Left lung (tissue), 10 donors: Measurements from ENCODE around the gene AGT. TPM values are rescaled to one million over a fixed set of nuclear protein-coding genes. Genes with fewer than 3 reads are reported as not detected.
"Not testable (repeated sequence)": the region's sequence is repeated elsewhere in the genome, so short reads cannot be mapped to it uniquely, and the experiment has no call there.

Source experiments
- ATAC-seq: fragments of 200-7000 bp; cut with Tn5 transposase; one replicate; pipeline ENCODE4 v1.9.1; 2020; ENCODE audit warnings: moderate library complexity
- DNase-seq, 4 donors: peaks; one replicate each; pipeline ENCODE4 v3.0.0-alpha.2; 2013 to 2020
- H3K27ac ChIP-seq, 2 donors: fragments of 200-600 bp; sonication (generic) in 1 of 2; one replicate each; pipeline versions ENCODE4 v1.5.0 to v1.8.0; 2020 to 2021
- H3K27me3 ChIP-seq, 2 donors: fragments of 200-600 bp; sonication (generic) in 1 of 2; one replicate each; pipeline versions ENCODE4 v1.5.0 to v1.8.0; 2020 to 2021
- H3K36me3 ChIP-seq, 2 donors: fragments of 200-600 bp; sonication (generic) in 1 of 2; one replicate each; pipeline versions ENCODE4 v1.5.0 to v1.8.0; 2020 to 2021
- H3K4me1 ChIP-seq, 2 donors: fragments of 200-600 bp; one replicate each; pipeline ENCODE4 v1.8.0; 2021
- H3K4me3 ChIP-seq, 2 donors: fragments of 200-600 bp; sonication (generic) in 1 of 2; one replicate each; pipeline versions ENCODE4 v1.5.0 to v1.8.0; 2020 to 2021; ENCODE audit warnings: mild to moderate bottlenecking in 1 of 2
- H3K9me3 ChIP-seq, 2 donors: fragments of 200-600 bp; sonication (generic) in 1 of 2; one replicate each; pipeline versions ENCODE4 v1.5.0 to v1.8.0; 2020 to 2021
- intact Hi-C, 2 donors: fragments of 100-400 bp; cut with DNase I; formaldehyde crosslinking; loops; one replicate each; pipeline versions ENCODE4 v1.11.2 to v1.14.2; 2022
- polyA plus RNA-seq, 6 donors: library from polyadenylated mRNA; unstranded; fragments of 120-200 nt; gene quantifications; one replicate each; pipeline ENCODE4 v1.2.1, GENCODE V29; 2013; ENCODE audit not compliant: insufficient read length in 6 of 6
- total RNA-seq, 2 donors: library from RNA; stranded (reverse); fragmentation: NEBNext Ultra II Directional; extraction: Animal tissue kit (Norgen Biotek cat#: 25700); gene quantifications; one replicate each; pipeline ENCODE4 v1.2.1, GENCODE V29; 2021
- TF ChIP-seq, protein P1 (sequence below), 2 donors: fragments of 200-600 bp; sonication (generic) in 1 of 2; IDR thresholded peaks; one replicate each; pipeline versions ENCODE4 v1.5.0 to v1.8.0; 2021; ENCODE audit warnings: antibody characterized with exemption in 2 of 2
- donor health status: DM: no; HTN: yes; CAD: no.
- donor health status: DM: no; HTN: no; CAD: no.

The AGT gene
- total and polyA plus RNA-seq, 8 donors, result 0.28 to 2.9 (median 0.71) TPM

DNA sequence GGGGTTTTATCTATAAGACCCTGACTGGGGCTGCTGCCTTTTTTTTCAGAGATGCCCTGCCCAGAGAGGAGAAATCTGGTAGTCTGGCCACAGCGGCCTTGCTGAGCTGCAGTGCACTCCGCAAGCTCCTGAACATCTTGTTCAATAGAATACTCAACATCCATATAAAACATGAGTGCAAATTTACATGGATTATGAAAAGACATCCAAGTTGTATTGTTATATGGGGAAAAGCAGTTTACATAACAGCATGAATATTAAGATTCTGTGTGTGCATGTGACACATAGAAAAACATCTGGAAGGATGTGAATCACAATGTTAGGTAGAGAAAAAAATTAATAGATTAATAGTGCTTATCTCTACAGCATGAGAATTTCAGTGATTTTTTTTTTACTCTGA, 55.2 kb downstream of the AGT start:
- H3K27me3 ChIP-seq, result no peaks in the 10 kb centered on the region
- TF ChIP-seq, protein P1, sequence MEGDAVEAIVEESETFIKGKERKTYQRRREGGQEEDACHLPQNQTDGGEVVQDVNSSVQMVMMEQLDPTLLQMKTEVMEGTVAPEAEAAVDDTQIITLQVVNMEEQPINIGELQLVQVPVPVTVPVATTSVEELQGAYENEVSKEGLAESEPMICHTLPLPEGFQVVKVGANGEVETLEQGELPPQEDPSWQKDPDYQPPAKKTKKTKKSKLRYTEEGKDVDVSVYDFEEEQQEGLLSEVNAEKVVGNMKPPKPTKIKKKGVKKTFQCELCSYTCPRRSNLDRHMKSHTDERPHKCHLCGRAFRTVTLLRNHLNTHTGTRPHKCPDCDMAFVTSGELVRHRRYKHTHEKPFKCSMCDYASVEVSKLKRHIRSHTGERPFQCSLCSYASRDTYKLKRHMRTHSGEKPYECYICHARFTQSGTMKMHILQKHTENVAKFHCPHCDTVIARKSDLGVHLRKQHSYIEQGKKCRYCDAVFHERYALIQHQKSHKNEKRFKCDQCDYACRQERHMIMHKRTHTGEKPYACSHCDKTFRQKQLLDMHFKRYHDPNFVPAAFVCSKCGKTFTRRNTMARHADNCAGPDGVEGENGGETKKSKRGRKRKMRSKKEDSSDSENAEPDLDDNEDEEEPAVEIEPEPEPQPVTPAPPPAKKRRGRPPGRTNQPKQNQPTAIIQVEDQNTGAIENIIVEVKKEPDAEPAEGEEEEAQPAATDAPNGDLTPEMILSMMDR (IDR thresholded peaks at IDR 0.05), result no peak
- no peaks in the 10 kb centered on the region for H3K4me1 ChIP-seq
- H3K9me3 ChIP-seq, result no peaks in the 10 kb centered on the region
- H3K4me3 ChIP-seq, result no peak overlapping the region
- peaks cover 0 to 38% of the 10 kb centered on the region in 2 donors for H3K36me3 ChIP-seq
- peak in 1 of 4 donors; percentile 22 for DNase-seq
- intact Hi-C loops, result no loop called here
- ATAC-seq, result no peak
- H3K27ac ChIP-seq, result no peak overlapping the region

DNA sequence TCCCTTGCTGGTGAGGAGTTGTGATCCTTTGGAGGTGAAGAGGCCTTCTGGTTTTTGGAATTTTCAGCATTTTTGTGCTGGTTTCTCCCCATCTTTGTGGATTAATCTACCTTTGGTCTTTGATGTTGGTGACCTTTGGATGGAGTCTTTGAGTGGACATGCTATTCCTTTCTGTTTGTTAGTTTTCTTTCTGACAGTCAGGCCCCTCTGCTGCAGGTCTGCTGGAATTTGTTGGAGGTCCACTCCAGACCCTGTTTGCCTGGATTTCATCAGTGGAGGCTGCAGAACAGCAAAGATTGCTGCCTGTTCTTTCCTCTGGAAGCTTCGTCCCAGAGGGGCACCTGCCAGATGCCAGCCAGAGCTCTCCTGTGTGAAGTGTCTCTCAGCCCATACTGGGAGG, 55.8 kb downstream of the AGT start:
- H3K4me3 ChIP-seq, intact Hi-C loops, H3K9me3 ChIP-seq, H3K27ac ChIP-seq, DNase-seq, H3K4me1 ChIP-seq, ATAC-seq, H3K27me3 ChIP-seq: not testable (repeated sequence)
- peaks cover 0 to 34% of the 10 kb centered on the region in 2 donors for H3K36me3 ChIP-seq

DNA sequence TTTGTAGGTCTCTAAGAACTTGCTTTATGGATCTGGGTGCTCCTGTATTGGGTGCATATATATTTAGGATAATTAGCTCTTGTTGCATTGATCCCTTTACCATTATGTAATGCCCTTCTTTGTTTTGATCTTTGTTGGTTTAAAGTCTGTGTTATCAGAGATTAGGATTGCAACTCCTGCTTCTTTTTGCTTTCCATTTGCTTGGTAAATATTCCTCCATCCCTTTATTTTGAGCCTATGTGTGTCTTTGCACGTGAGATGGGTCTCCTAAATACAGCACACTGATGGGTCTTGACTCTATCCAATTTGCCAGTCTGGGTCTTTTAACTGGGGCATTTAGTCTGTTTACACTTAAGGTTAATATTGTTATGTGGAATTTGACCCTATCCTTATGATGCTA, 57.2 kb downstream of the AGT start:
- not testable (repeated sequence) for ATAC-seq

More for the DNA sequence above, 57.2 kb downstream of the AGT start:
- intact Hi-C loops, H3K27ac ChIP-seq, H3K4me1 ChIP-seq, DNase-seq, H3K27me3 ChIP-seq, H3K4me3 ChIP-seq, H3K9me3 ChIP-seq: not testable (repeated sequence)
- peaks cover 0 to 32% of the 10 kb centered on the region in 2 donors for H3K36me3 ChIP-seq

Other genes with a start within 250 kb of the AGT start
- gene COG2, start 71.6 kb downstream of the AGT start, total RNA-seq, result 10 to 100 TPM; 26.1 to 27.0 TPM
- gene COG2, start 71.6 kb downstream of the AGT start, polyA plus RNA-seq, result 10 to 100 TPM; 26.7 to 33.4 (median 28.2) TPM
- gene CAPN9, start 33.3 kb upstream of the AGT start, total RNA-seq, result 1 to 10 TPM; 3.2 to 5.0 TPM
- gene CAPN9, start 33.3 kb upstream of the AGT start, polyA plus RNA-seq, result 1 to 10 TPM in 4 of 6 donors, under 1 TPM in 2; 0.84 to 2.8 (median 1.3) TPM
- gene C1orf198, start 154.4 kb upstream of the AGT start, total RNA-seq, result 100 to 1,000 TPM in 1 of 2 donors, 10 to 100 TPM in 1; 36.2 to 116 TPM
- gene C1orf198, start 154.4 kb upstream of the AGT start, polyA plus RNA-seq, result 10 to 100 TPM; 67.7 to 98.1 (median 78.3) TPM